WTC11 (cell line): ENCODE data around the gene CAPRIN1. TPM values are rescaled to one million over a fixed set of nuclear protein-coding genes. Genes with fewer than 3 reads are reported as not detected.
"Not testable (repeated sequence)": the region's sequence is repeated elsewhere in the genome, so short reads cannot be mapped to it uniquely, and the experiment has no call there.

Source experiments
- ATAC-seq: fragments of 200-7000 bp; cut with Tn5 transposase; 2 replicates; pipeline ENCODE4 v1.10.0; 2021; ENCODE audit warnings: mild to moderate bottlenecking, moderate library complexity
- CTCF ChIA-PET: fragments of 300-600 bp; sonication (Branson Sonifier 250); formaldehyde crosslinking; loops from one replicate; lab custom pipeline; 2021; ENCODE audit warnings: antibody characterized with exemption; lab: Charles Lee
- POLR2A ChIA-PET: fragments of 350-600 bp; sonication (Branson Sonifier 250); formaldehyde crosslinking; loops from one replicate; lab custom pipeline; 2021; ENCODE audit warnings: antibody characterized with exemption; lab: Charles Lee
- DNase-seq: peaks from one replicate; pipeline ENCODE4 v3.0.0; 2021; ENCODE audit warnings: low spot score
- H3K27ac Mint-ChIP-seq: 2 replicates; pipeline ENCODE4 v1.8.0; 2021; ENCODE audit warnings: mixed read lengths
- H3K27me3 Mint-ChIP-seq: 2 replicates; pipeline ENCODE4 v1.8.0; 2021; ENCODE audit warnings: low read depth, mild to moderate bottlenecking, moderate library complexity, mixed read lengths
- H3K36me3 Mint-ChIP-seq: 2 replicates; pipeline ENCODE4 v1.8.0; 2021; ENCODE audit warnings: mixed read lengths
- H3K4me1 Mint-ChIP-seq: 2 replicates; pipeline ENCODE4 v1.8.0; 2022; ENCODE audit warnings: mixed read lengths
- H3K4me3 Mint-ChIP-seq: 2 replicates; pipeline ENCODE4 v1.8.0; 2021; ENCODE audit warnings: mild to moderate bottlenecking, moderate library complexity, mixed read lengths
- H3K9me3 Mint-ChIP-seq: 2 replicates; pipeline ENCODE4 v1.8.0; 2021; ENCODE audit warnings: mixed read lengths
- ARID4B ChIP-seq: sonication (generic); formaldehyde crosslinking; IDR thresholded peaks from 2 replicates; pipeline ENCODE4 v1.8.0; 2023; ENCODE audit warnings: missing genetic modification reagents, mild to moderate bottlenecking, borderline replicate concordance
- ATF2 ChIP-seq: sonication (generic); formaldehyde crosslinking; IDR thresholded peaks from 2 replicates; pipeline ENCODE4 v1.8.1; 2022; ENCODE audit warnings: low read depth, missing genetic modification reagents, borderline replicate concordance
- CBFB ChIP-seq: sonication (generic); formaldehyde crosslinking; IDR thresholded peaks from 2 replicates; pipeline ENCODE4 v1.8.1; 2022; ENCODE audit warnings: mild to moderate bottlenecking, low read depth, missing genetic modification reagents
- CREM ChIP-seq: sonication (generic); formaldehyde crosslinking; IDR thresholded peaks from 2 replicates; pipeline ENCODE4 v1.8.1; 2022; ENCODE audit warnings: mild to moderate bottlenecking, missing genetic modification reagents, moderate library complexity
- ESRRA ChIP-seq: sonication (generic); formaldehyde crosslinking; IDR thresholded peaks from 2 replicates; pipeline ENCODE4 v1.8.1; 2022; ENCODE audit warnings: mild to moderate bottlenecking, missing genetic modification reagents, borderline replicate concordance
- PRRX2 ChIP-seq: fragments of 250-450 bp; sonication (Bioruptor Pico); IDR thresholded peaks from 2 replicates; pipeline ENCODE4 v1.8.0; 2021; ENCODE audit warnings: mild to moderate bottlenecking
- ZNF121 ChIP-seq: sonication (generic); formaldehyde crosslinking; IDR thresholded peaks from 2 replicates; pipeline ENCODE4 v1.8.0; 2023; ENCODE audit warnings: missing genetic modification reagents
- total RNA-seq: library from RNA; stranded (reverse); gene quantifications from 3 replicates; pipeline ENCODE4 v1.2.3, GENCODE V29; 2021
- TF ChIP-seq, protein P1 (sequence below): sonication (generic); formaldehyde crosslinking; IDR thresholded peaks from 2 replicates; pipeline ENCODE4 v1.8.1; 2023; ENCODE audit warnings: mild to moderate bottlenecking, missing genetic modification reagents, moderate library complexity
- TF ChIP-seq, protein P2 (sequence below): sonication (generic); formaldehyde crosslinking; IDR thresholded peaks from 2 replicates; pipeline ENCODE4 v1.8.1; 2023; ENCODE audit warnings: mild to moderate bottlenecking, missing genetic modification reagents, moderate library complexity
- TF ChIP-seq, protein P3 (sequence below): sonication (generic); formaldehyde crosslinking; IDR thresholded peaks from 2 replicates; pipeline ENCODE4 v1.8.0; 2022; ENCODE audit warnings: mild to moderate bottlenecking, missing genetic modification reagents

Gene CAPRIN1
- total RNA-seq, 1 experiment from 2014 or later: 288 TPM

DNA sequence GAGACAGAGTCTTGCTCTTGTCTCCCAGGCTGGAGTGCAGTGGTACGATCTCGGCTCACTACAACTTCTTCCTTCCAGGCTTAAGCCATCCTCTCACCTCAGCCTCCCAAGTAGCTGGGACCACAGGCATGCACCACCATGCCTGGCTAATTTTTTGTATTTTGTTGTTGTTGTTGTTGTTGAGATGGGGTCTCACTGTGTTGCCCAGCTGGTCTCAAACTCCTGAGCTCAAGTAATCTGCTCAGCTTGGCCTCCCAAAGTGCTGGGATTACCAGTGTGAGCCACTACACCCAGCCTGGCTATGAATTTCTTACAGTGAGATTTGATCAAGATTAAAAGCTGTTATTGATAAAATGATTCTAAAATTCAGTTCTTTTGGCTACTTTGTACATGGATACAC, 43.4 kb downstream of the CAPRIN1 start:
- CTCF ChIA-PET, ATAC-seq: not testable (repeated sequence)

DNA sequence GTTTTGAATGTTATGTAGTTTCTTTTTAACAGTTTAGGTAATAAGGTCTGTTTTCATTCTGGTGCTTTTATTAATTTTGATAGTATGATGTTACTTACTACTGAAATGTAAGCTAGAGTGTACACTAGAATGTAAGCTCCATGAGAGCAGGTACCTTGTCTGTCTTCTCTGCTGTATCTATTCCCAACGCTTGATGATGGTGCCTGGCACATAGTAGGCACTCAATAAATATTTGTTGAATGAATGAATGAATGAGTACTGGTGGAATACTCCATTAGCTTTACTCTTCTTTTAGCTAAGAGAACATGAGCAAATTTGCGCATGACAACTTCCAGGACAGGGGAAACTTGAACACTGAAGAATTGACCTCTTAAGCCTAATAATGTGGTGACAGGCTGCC, 47.3 kb downstream of the CAPRIN1 start:
- DNase-seq: no peak
- H3K27ac Mint-ChIP-seq: no peak overlapping the region
- ChIA-PET CTCF (no interaction called here), POLR2A (no interaction called here)
- TF ChIP-seq, protein P1, sequence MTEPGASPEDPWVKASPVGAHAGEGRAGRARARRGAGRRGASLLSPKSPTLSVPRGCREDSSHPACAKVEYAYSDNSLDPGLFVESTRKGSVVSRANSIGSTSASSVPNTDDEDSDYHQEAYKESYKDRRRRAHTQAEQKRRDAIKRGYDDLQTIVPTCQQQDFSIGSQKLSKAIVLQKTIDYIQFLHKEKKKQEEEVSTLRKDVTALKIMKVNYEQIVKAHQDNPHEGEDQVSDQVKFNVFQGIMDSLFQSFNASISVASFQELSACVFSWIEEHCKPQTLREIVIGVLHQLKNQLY (CRISPR knock-in tag): no peak
- TF ChIP-seq ESRRA (CRISPR knock-in tag): no peak
- TF ChIP-seq, protein P2, sequence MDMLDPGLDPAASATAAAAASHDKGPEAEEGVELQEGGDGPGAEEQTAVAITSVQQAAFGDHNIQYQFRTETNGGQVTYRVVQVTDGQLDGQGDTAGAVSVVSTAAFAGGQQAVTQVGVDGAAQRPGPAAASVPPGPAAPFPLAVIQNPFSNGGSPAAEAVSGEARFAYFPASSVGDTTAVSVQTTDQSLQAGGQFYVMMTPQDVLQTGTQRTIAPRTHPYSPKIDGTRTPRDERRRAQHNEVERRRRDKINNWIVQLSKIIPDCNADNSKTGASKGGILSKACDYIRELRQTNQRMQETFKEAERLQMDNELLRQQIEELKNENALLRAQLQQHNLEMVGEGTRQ (CRISPR knock-in tag): no peak
- no peak for TF ChIP-seq CBFB (CRISPR knock-in tag)
- no peak for TF ChIP-seq ATF2 (CRISPR knock-in tag)
- no peaks in the 10 kb centered on the region for H3K9me3 Mint-ChIP-seq
- H3K27me3 Mint-ChIP-seq: no peaks in the 10 kb centered on the region
- no peak overlapping the region for H3K4me3 Mint-ChIP-seq
- H3K4me1 Mint-ChIP-seq: no peaks in the 10 kb centered on the region
- peaks cover 63% of the 10 kb centered on the region for H3K36me3 Mint-ChIP-seq
- no peak for ATAC-seq

More for the DNA sequence above, 43.4 kb downstream of the CAPRIN1 start:
- TF ChIP-seq ZNF121 (CRISPR knock-in tag): peak; percentile 48; the same call in 1 of the 2 replicates
- H3K27ac Mint-ChIP-seq, DNase-seq, H3K27me3 Mint-ChIP-seq, H3K4me1 Mint-ChIP-seq, H3K4me3 Mint-ChIP-seq, H3K9me3 Mint-ChIP-seq: not testable (repeated sequence)
- POLR2A ChIA-PET: interaction anchor here (1.0 kb wide), 1 partner anchor 11 kb away, joined by 3 read pairs; no protein-coding TSS in a partner anchor
- peaks cover 88% of the 10 kb centered on the region for H3K36me3 Mint-ChIP-seq

- no peak for DNase-seq
These were observed 53.1 kb downstream of the CAPRIN1 start for GRCh38 chr11:34104680-34105078.

More at GRCh38 chr11:34104680-34105078, 53.1 kb downstream of the CAPRIN1 start:
- H3K27me3 Mint-ChIP-seq: no peaks in the 10 kb centered on the region
- H3K4me1 Mint-ChIP-seq: peaks cover 18% of the 10 kb centered on the region
- ATAC-seq: no peak
- peaks cover 31% of the 10 kb centered on the region for H3K36me3 Mint-ChIP-seq
- peak overlapping the region; percentile 99 for H3K27ac Mint-ChIP-seq
- no peaks in the 10 kb centered on the region for H3K9me3 Mint-ChIP-seq
- TF ChIP-seq, protein P3, sequence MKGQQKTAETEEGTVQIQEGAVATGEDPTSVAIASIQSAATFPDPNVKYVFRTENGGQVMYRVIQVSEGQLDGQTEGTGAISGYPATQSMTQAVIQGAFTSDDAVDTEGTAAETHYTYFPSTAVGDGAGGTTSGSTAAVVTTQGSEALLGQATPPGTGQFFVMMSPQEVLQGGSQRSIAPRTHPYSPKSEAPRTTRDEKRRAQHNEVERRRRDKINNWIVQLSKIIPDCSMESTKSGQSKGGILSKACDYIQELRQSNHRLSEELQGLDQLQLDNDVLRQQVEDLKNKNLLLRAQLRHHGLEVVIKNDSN: peak; percentile 29; the same call in 1 of the 2 replicates
- no peak for TF ChIP-seq CREM
- no peak for TF ChIP-seq PRRX2 (CRISPR knock-in tag)
- TF ChIP-seq ARID4B (CRISPR knock-in tag): no peak
- ChIA-PET POLR2A (interaction anchor here (0.9 to 1.3 kb wide), 3 partner anchors 12 to 53 kb away, joined by 4 to 12 read pairs (median 7); partner anchors contain the start of gene CAPRIN1), CTCF (interaction anchor here (1.1 to 1.2 kb wide), 2 partner anchors 29 to 253 kb away, joined by 3 to 4 read pairs; partner anchors contain the start of gene ABTB2)
- H3K4me3 Mint-ChIP-seq: peak overlapping the region; percentile 94
